ENCODE data around the gene CFDP1. TPM values are rescaled to one million over a fixed set of nuclear protein-coding genes. Genes with fewer than 3 reads are reported as not detected.

CFDP1 gene
- 10 to 100 TPM; 36.7 to 81.4 (median 48.2) TPM for total RNA-seq

- Histone ChIP-seq H3K4me1 (peaks cover 18% of the 10 kb centered on the region), H3K27ac (peak within 1 kb of the TSS; percentile 100), H3K36me3 (no peaks in the 10 kb centered on the region), H3K4me3 (peak within 1 kb of the TSS; percentile 74), H3K27me3 (no peaks in the 10 kb centered on the region), H3K9me3 (no peaks in the 10 kb centered on the region)
- peak; percentile 98 for DNase-seq (ENCODE audit: low spot score in 2 of 2)
- peak in 1 of 3 donors; percentile 64 for TF ChIP-seq POLR2AphosphoS5 (IDR thresholded peaks at IDR 0.05)
- TF ChIP-seq EP300 (IDR thresholded peaks at IDR 0.05): no peak
- peak; percentile 43 for TF ChIP-seq POLR2A (IDR thresholded peaks at IDR 0.05)
- TF ChIP-seq, protein P1, sequence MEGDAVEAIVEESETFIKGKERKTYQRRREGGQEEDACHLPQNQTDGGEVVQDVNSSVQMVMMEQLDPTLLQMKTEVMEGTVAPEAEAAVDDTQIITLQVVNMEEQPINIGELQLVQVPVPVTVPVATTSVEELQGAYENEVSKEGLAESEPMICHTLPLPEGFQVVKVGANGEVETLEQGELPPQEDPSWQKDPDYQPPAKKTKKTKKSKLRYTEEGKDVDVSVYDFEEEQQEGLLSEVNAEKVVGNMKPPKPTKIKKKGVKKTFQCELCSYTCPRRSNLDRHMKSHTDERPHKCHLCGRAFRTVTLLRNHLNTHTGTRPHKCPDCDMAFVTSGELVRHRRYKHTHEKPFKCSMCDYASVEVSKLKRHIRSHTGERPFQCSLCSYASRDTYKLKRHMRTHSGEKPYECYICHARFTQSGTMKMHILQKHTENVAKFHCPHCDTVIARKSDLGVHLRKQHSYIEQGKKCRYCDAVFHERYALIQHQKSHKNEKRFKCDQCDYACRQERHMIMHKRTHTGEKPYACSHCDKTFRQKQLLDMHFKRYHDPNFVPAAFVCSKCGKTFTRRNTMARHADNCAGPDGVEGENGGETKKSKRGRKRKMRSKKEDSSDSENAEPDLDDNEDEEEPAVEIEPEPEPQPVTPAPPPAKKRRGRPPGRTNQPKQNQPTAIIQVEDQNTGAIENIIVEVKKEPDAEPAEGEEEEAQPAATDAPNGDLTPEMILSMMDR (IDR thresholded peaks at IDR 0.05): no peak
- 2% methylated on average over 33 of the region's 85 CpGs for WGBS
Observed at GRCh38 chr16:75432828-75433731, at the start of gene CFDP1. TSS of gene CFDP1 (minus strand) at chr16:75433503. CDS start at chr16:75433352, 151 bp downstream.

- peak in 1 of 2 donors; percentile 42 for DNase-seq (ENCODE audit: low spot score in 2 of 2)
- Histone ChIP-seq H3K27ac (no peak overlapping the region), H3K9me3 (no peaks in the 10 kb centered on the region), H3K27me3 (no peaks in the 10 kb centered on the region), H3K36me3 (no peaks in the 10 kb centered on the region), H3K4me1 (peaks cover 8% of the 10 kb centered on the region), H3K4me3 (no peak overlapping the region)
- WGBS: 65% methylated on average over 11 of the region's 14 CpGs
- TF ChIP-seq POLR2A (IDR thresholded peaks at IDR 0.05) (no peak), POLR2AphosphoS5 (IDR thresholded peaks at IDR 0.05) (no peak), EP300 (IDR thresholded peaks at IDR 0.05) (no peak)
- TF ChIP-seq, protein P1 (IDR thresholded peaks at IDR 0.05): no peak
Observed at GRCh38 chr16:75482434-75483205, 49.3 kb upstream of the CFDP1 start.

DNA sequence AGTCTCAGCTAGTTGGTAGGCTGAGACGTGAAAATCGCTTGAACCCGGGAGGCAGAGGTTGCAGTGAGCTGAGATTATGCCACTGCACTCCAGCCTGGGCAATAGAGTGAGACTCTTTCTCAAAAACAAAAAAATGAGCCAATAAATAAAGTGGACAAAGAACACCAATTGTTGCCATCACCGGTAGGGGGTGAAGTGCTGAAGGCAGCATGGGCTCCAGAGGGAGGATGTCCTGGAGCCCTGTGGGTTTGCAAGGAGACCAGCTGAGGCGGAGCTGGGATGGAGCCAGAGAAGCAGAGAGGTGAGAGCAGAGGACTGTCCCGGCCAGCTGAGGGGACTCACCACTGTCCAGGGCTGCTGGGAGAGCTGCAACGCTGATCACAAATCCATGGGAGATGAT lies 48.2 kb upstream of the CFDP1 start:
- TF ChIP-seq, protein P1 (IDR thresholded peaks at IDR 0.05): no peak
- TF ChIP-seq EP300 (IDR thresholded peaks at IDR 0.05) (no peak), POLR2A (IDR thresholded peaks at IDR 0.05) (no peak), POLR2AphosphoS5 (IDR thresholded peaks at IDR 0.05) (no peak)
- WGBS: 86% methylated on average over 7 of the region's 7 CpGs
- Histone ChIP-seq H3K27me3 (no peaks in the 10 kb centered on the region), H3K27ac (no peak overlapping the region), H3K4me3 (no peak overlapping the region), H3K4me1 (peaks cover 3% of the 10 kb centered on the region), H3K9me3 (no peaks in the 10 kb centered on the region), H3K36me3 (no peaks in the 10 kb centered on the region)
- no peak for DNase-seq (ENCODE audit: low spot score in 2 of 2)

- no peak overlapping the region for H3K4me3 ChIP-seq
- 96% methylated on average over 39 of the region's 47 CpGs for WGBS
- H3K27me3 ChIP-seq: no peaks in the 10 kb centered on the region
Observed at GRCh38 chr16:75479421-75479990, 46.2 kb upstream of the CFDP1 start.

More at GRCh38 chr16:75479421-75479990, 46.2 kb upstream of the CFDP1 start:
- no peak overlapping the region for H3K27ac ChIP-seq
- no peaks in the 10 kb centered on the region for H3K4me1 ChIP-seq
- no peaks in the 10 kb centered on the region for H3K36me3 ChIP-seq
- no peak for TF ChIP-seq POLR2AphosphoS5 (IDR thresholded peaks at IDR 0.05)
- TF ChIP-seq EP300 (IDR thresholded peaks at IDR 0.05): no peak
- TF ChIP-seq, protein P1 (IDR thresholded peaks at IDR 0.05): no peak
- TF ChIP-seq POLR2A (IDR thresholded peaks at IDR 0.05): no peak
- no peak for DNase-seq (ENCODE audit: low spot score in 2 of 2)
- H3K9me3 ChIP-seq: no peaks in the 10 kb centered on the region

All from suprapubic skin (tissue), 4 donors.